Iris pigment epithelial cell (primary cell): ENCODE measurements around the gene LOXL1.
A peak's percentile ranks its signal among the peaks of the same experiment; 100 is the strongest.

ENCODE experiments used
- DNase-seq: peaks from one replicate; pipeline ENCODE4 v3.0.0-alpha.2; 2011; ENCODE audit warnings: low read depth

Gene LOXL1

GRCh38 chr15:73939138-73939537, 12.9 kb downstream of the LOXL1 start:
- no peak for DNase-seq

GRCh38 chr15:73940061-73940981, 14.1 kb downstream of the LOXL1 start:
- DNase-seq: no peak

- DNase-seq: peak; percentile 83
Measured at GRCh38 chr15:73941044-73941443, 14.8 kb downstream of the LOXL1 start.

- DNase-seq: no peak
Measured at GRCh38 chr15:73941449-73941848, 15.2 kb downstream of the LOXL1 start.

- DNase-seq: no peak
Measured at GRCh38 chr15:73941871-73942635, 15.8 kb downstream of the LOXL1 start.

- no peak for DNase-seq
Measured at GRCh38 chr15:73942751-73943270, 16.5 kb downstream of the LOXL1 start.

GRCh38 chr15:73944161-73945129, 18.2 kb downstream of the LOXL1 start:
- no peak for DNase-seq

GRCh38 chr15:73945130-73945508, 18.9 kb downstream of the LOXL1 start:
- DNase-seq: no peak

- no peak for DNase-seq
Measured at GRCh38 chr15:73946046-73946721, 19.9 kb downstream of the LOXL1 start.

GRCh38 chr15:73946795-73947370, 20.6 kb downstream of the LOXL1 start:
- no peak for DNase-seq

GRCh38 chr15:73947651-73948050, 21.4 kb downstream of the LOXL1 start:
- DNase-seq: no peak

GRCh38 chr15:73948396-73948795, 22.1 kb downstream of the LOXL1 start:
- no peak for DNase-seq

- no peak for DNase-seq
Measured at GRCh38 chr15:73948982-73949381, 22.7 kb downstream of the LOXL1 start.

- no peak for DNase-seq
Measured at GRCh38 chr15:73949496-73949895, 23.2 kb downstream of the LOXL1 start.

- no peak for DNase-seq
Measured at GRCh38 chr15:73950479-73950830, 24.2 kb downstream of the LOXL1 start.

- DNase-seq: peak; percentile 98
Measured at GRCh38 chr15:73950831-73951561, 24.7 kb downstream of the LOXL1 start.

GRCh38 chr15:73951601-73952000, 25.3 kb downstream of the LOXL1 start:
- no peak for DNase-seq

GRCh38 chr15:73952171-73952912, 26.1 kb downstream of the LOXL1 start:
- DNase-seq: no peak
